Fibroblast of pulmonary artery (primary cell): ENCODE measurements around the gene SCAMP2.

Source experiments
- DNase-seq: peaks from one replicate; pipeline ENCODE4 v3.0.0-alpha.2; 2010; ENCODE audit warnings: low read depth
- H3K4me3 ChIP-seq: replicated peaks from 2 replicates; pipeline ENCODE4 v1.5.1; 2011; ENCODE audit warnings: low read depth, mild to moderate bottlenecking, control low read depth, low read length, moderate library complexity
- TF ChIP-seq, protein P1 (sequence below): IDR thresholded peaks from 2 replicates; pipeline ENCODE4 v1.5.1; 2011; ENCODE audit warnings: mild to moderate bottlenecking, control low read depth, low read length, inconsistent platforms; ENCODE audit errors: missing control alignments

SCAMP2 gene

DNA sequence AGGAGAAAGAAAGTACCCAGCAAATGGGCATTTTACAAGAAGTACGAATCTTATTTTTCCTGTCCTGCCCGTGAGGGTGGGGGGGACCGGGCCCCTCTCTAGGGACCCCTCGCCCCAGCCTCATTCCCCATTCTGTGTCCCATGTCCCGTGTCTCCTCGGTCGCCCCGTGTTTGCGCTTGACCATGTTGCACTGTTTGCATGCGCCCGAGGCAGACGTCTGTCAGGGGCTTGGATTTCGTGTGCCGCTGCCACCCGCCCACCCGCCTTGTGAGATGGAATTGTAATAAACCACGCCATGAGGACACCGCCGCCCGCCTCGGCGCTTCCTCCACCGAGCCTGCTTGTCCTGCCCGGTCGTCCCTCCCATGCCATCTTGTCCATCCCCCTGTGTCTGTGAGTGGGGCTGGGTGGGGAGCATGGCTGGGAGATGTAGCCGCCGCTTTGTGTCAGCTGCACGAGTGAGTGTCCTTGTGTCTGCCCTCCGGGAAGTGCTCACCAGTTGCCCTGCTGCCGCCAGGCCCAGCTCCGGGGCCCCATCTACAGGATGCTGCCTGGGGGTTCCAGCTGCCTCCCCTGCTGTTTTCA is 70.2 kb downstream of the SCAMP2 start:
- no peak overlapping the region for H3K4me3 ChIP-seq
- TF ChIP-seq, protein P1, sequence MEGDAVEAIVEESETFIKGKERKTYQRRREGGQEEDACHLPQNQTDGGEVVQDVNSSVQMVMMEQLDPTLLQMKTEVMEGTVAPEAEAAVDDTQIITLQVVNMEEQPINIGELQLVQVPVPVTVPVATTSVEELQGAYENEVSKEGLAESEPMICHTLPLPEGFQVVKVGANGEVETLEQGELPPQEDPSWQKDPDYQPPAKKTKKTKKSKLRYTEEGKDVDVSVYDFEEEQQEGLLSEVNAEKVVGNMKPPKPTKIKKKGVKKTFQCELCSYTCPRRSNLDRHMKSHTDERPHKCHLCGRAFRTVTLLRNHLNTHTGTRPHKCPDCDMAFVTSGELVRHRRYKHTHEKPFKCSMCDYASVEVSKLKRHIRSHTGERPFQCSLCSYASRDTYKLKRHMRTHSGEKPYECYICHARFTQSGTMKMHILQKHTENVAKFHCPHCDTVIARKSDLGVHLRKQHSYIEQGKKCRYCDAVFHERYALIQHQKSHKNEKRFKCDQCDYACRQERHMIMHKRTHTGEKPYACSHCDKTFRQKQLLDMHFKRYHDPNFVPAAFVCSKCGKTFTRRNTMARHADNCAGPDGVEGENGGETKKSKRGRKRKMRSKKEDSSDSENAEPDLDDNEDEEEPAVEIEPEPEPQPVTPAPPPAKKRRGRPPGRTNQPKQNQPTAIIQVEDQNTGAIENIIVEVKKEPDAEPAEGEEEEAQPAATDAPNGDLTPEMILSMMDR: no peak
- no peak for DNase-seq

DNA sequence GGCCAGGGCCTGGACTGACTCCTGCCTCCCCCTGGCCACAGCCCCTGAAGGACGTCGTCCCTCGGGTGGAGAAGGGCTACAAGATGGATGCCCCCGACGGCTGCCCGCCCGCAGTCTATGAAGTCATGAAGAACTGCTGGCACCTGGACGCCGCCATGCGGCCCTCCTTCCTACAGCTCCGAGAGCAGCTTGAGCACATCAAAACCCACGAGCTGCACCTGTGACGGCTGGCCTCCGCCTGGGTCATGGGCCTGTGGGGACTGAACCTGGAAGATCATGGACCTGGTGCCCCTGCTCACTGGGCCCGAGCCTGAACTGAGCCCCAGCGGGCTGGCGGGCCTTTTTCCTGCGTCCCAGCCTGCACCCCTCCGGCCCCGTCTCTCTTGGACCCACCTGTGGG is 70.9 kb downstream of the SCAMP2 start:
- TF ChIP-seq, protein P1: no peak
- H3K4me3 ChIP-seq: no peak overlapping the region
- DNase-seq: no peak

DNA sequence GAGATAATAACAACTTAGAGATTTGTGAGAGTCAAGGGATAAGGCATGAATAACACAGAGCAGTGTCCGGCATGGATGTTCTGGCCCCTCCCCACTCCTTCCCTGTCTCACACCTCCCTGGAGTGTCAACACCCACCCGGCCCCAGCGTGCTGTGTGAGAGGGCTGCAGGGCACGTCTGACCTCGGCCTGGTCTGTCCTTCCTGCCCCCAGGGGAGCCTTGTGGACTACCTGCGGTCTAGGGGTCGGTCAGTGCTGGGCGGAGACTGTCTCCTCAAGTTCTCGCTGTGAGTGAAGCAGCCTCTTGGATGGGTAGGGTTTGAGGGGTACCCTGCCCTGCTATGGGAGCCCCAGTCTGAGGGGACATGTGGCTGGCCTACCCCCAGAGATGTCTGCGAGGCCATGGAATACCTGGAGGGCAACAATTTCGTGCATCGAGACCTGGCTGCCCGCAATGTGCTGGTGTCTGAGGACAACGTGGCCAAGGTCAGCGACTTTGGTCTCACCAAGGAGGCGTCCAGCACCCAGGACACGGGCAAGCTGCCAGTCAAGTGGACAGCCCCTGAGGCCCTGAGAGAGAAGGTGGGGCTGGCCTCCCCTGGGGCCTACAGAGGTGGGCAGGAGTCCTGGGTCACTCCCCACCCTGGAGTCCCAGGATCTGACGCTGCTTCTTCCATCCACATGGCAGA is 71.7 kb downstream of the SCAMP2 start:
- TF ChIP-seq, protein P1: no peak
- H3K4me3 ChIP-seq: no peak overlapping the region
- DNase-seq: no peak

DNA sequence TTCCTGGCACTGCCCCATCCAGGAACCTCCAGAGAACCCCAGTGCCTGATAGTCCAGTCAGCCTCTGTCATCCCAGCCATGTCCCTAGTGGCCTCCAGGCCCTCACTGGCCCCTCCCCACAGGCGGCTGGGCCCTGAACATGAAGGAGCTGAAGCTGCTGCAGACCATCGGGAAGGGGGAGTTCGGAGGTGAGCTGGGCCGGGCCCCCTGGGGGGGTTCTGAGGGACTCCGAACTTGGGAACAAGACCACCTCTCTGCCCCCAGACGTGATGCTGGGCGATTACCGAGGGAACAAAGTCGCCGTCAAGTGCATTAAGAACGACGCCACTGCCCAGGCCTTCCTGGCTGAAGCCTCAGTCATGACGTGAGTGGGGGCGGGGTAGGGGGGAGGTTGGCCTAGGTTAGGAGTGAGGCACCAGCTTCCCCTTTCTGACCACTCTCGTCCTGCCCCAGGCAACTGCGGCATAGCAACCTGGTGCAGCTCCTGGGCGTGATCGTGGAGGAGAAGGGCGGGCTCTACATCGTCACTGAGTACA is 72.5 kb downstream of the SCAMP2 start:
- H3K4me3 ChIP-seq: no peak overlapping the region

DNA sequence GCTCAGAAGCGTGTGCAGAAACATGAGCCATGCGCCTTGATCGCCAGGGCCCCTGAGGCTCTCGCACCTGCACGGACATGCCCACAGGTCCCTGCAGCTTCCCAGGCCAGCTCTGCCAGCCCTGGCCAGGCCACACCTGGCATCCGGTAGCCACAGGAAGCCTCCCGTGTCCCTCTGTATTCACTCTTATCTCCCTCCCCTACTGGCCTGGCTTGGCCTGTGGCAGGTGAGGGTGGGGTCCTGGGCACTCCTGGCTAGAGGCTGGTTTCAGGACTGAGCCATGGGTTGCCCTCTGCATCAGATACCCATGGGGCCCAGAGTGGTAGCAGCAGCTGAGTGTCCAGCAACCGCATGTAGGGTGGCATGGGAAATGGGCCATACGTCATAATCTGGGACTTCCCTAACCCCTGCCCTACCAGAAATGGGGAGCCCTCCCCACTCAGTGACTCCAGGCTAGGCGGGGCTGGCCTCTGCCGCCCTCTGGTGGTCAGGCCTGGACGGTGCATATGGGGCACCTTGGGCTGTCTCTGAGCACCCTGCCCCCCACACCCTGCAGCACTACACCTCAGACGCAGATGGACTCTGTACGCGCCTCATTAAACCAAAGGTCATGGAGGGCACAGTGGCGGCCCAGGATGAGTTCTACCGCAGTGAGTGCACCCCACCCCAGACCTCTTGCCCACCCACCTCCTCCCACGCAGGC is 73.2 kb downstream of the SCAMP2 start:
- H3K4me3 ChIP-seq: no peak overlapping the region
- TF ChIP-seq, protein P1: peak; percentile 92
- DNase-seq: peak; percentile 58

More for the DNA sequence above, 72.5 kb downstream of the SCAMP2 start:
- DNase-seq: no peak
- TF ChIP-seq, protein P1: no peak

DNA sequence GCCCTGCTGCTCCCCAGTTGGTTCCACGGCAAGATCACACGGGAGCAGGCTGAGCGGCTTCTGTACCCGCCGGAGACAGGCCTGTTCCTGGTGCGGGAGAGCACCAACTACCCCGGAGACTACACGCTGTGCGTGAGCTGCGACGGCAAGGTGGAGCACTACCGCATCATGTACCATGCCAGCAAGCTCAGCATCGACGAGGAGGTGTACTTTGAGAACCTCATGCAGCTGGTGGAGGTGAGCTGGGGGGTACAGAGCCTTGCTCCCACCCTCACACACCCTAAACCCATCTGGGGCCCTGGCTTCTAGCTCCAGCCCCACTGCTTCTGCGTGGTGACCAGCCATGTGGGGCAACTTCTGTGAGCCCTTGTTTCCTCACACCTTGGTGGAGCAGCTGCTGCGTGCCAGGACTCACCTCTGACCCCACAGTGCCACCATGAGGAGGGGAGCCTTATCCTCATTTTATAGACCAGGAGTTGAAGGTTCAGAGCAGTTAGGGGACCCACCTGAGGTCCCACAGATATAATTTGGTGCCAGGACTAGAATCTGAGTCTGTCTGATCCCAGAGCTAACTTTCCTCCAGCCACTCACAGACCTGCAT is 73.8 kb downstream of the SCAMP2 start:
- DNase-seq: no peak
- TF ChIP-seq, protein P1: no peak
- no peak overlapping the region for H3K4me3 ChIP-seq
